MM.1S (cell line): ENCODE results near the gene CACNB4.

Source experiments
- CTCF ChIP-seq: fragments of 300-600 bp; sonication (generic); IDR thresholded peaks from 2 replicates; pipeline ENCODE4 v1.5.1; 2016; ENCODE audit warnings: antibody characterized with exemption, low read length, mixed read lengths
- EZH2 ChIP-seq: fragments of 300-600 bp; sonication (generic); optimal IDR thresholded peaks from 2 replicates; pipeline ENCODE3; 2017; ENCODE audit warnings: low read depth, mild to moderate bottlenecking, antibody characterized with exemption, low read length, mixed read lengths
- EZH2phosphoT487 ChIP-seq: fragments of 300-600 bp; sonication (generic); IDR thresholded peaks from 2 replicates; pipeline ENCODE4 v1.6.1; 2018; ENCODE audit warnings: antibody characterized with exemption, low read length

GRCh38 chr2:151886241-151886640, 212.6 kb downstream of the CACNB4 start:
- TF ChIP-seq CTCF (no peak), EZH2 (no peak), EZH2phosphoT487 (no peak)
